ENCODE data around the gene MLLT1. TPM values are rescaled to one million over a fixed set of nuclear protein-coding genes. Genes with fewer than 3 reads are reported as not detected.

MLLT1 gene
- polyA plus RNA-seq, 1 experiment = 12.3 TPM

DNA sequence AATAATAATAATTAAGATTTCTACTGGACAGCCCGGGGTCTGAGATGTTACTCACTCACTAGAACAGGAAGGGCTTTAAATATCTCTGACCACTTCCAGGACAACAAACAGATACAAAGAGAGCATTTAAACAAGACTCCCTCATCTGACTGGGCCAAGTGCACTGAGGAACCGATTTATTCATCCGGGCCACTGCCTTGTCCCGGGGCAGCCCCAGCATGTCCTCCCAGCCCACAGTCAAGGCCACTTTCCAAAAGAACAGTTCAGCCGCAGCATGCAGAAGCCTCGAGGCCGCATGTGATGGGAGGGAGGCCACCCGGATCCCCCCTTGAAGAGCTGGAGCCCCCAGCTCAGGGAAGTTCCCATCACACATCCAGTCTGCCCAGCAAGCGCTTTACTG lies 30.5 kb downstream of the MLLT1 start:
- ChIA-PET POLR2A (no interaction called here), CTCF (interaction anchor here (1.8 kb wide), 1 partner anchor 31 kb away, joined by 7 read pairs; no protein-coding TSS in a partner anchor)
- TF ChIP-seq, protein P1, sequence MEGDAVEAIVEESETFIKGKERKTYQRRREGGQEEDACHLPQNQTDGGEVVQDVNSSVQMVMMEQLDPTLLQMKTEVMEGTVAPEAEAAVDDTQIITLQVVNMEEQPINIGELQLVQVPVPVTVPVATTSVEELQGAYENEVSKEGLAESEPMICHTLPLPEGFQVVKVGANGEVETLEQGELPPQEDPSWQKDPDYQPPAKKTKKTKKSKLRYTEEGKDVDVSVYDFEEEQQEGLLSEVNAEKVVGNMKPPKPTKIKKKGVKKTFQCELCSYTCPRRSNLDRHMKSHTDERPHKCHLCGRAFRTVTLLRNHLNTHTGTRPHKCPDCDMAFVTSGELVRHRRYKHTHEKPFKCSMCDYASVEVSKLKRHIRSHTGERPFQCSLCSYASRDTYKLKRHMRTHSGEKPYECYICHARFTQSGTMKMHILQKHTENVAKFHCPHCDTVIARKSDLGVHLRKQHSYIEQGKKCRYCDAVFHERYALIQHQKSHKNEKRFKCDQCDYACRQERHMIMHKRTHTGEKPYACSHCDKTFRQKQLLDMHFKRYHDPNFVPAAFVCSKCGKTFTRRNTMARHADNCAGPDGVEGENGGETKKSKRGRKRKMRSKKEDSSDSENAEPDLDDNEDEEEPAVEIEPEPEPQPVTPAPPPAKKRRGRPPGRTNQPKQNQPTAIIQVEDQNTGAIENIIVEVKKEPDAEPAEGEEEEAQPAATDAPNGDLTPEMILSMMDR (IDR thresholded peaks at IDR 0.05; ENCODE audit: low read depth, low read length) = no peak
- H3K9me3 ChIP-seq (ENCODE audit: control insufficient read depth, insufficient read depth, low read length) = peaks cover 5% of the 10 kb centered on the region
- H3K4me3 ChIP-seq (ENCODE audit: low read depth, low read length) = no peak overlapping the region
- H3K27me3 ChIP-seq (ENCODE audit: control insufficient read depth, insufficient read depth, low read length) = no peaks in the 10 kb centered on the region
- no peak for DNase-seq (ENCODE audit: low read depth, low spot score)
- H3K27ac ChIP-seq (ENCODE audit: low read depth, low read length) = peak overlapping the region; percentile 12

DNA sequence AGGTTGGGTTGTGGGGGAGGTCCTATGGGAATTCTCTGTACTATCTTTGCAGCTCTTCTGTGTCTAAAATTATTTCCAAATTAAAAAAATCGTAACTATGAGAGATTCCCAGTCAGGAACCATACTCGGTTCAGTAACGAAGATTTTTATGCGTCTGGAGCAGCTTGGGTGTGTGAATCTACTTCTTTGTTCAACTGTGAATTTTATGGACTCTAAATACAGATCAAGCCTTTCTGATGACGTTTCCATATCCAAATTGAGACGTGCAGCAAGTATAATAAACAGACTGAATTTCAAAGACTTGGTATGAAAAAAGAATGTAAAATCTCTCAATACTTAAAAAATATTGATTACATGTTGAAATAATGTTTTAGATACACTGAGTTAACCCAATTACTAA lies 30.9 kb downstream of the MLLT1 start:
- CTCF ChIA-PET = interaction anchor here (1.8 kb wide), 1 partner anchor 30 kb away, joined by 7 read pairs; no protein-coding TSS in a partner anchor
- no peaks in the 10 kb centered on the region for H3K27me3 ChIP-seq (ENCODE audit: control insufficient read depth, insufficient read depth, low read length)
- no peak for DNase-seq (ENCODE audit: low read depth, low spot score)
- no peak overlapping the region for H3K27ac ChIP-seq (ENCODE audit: low read depth, low read length)
- POLR2A ChIA-PET = no interaction called here
- H3K4me3 ChIP-seq (ENCODE audit: low read depth, low read length) = no peak overlapping the region
- TF ChIP-seq, protein P1 (IDR thresholded peaks at IDR 0.05; ENCODE audit: low read depth, low read length) = no peak
- H3K9me3 ChIP-seq (ENCODE audit: control insufficient read depth, insufficient read depth, low read length) = peaks cover 5% of the 10 kb centered on the region

DNA sequence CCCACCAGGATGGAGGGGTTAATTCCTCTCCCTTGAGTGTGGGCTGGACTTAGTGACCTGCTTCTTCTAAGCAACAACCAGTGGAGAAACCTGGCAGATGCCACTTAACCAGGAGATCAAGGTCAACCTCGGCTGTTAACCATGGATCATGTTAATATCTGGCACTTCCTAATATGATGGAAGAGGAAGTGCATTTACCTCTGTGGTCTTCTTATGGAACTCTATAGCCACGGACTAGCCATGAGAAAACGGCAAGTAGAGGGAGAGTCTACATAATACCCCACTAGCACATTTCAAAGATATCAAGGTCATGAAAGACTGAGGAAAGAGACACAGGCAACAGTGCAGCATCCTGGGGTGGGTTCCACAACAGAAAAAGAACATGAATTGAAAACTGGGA lies 31.4 kb downstream of the MLLT1 start:
- Histone ChIP-seq H3K27me3 (ENCODE audit: control insufficient read depth, insufficient read depth, low read length) (no peaks in the 10 kb centered on the region), H3K9me3 (ENCODE audit: control insufficient read depth, insufficient read depth, low read length) (peaks cover 5% of the 10 kb centered on the region), H3K27ac (ENCODE audit: low read depth, low read length) (no peak overlapping the region), H3K4me3 (ENCODE audit: low read depth, low read length) (no peak overlapping the region)
- POLR2A ChIA-PET = no interaction called here
- DNase-seq (ENCODE audit: low read depth, low spot score) = no peak
- CTCF ChIA-PET = interaction anchor here (0.6 kb wide), 1 partner anchor 51 kb away, joined by 5 read pairs; no protein-coding TSS in a partner anchor
- TF ChIP-seq, protein P1 (IDR thresholded peaks at IDR 0.05; ENCODE audit: low read depth, low read length) = no peak

DNA sequence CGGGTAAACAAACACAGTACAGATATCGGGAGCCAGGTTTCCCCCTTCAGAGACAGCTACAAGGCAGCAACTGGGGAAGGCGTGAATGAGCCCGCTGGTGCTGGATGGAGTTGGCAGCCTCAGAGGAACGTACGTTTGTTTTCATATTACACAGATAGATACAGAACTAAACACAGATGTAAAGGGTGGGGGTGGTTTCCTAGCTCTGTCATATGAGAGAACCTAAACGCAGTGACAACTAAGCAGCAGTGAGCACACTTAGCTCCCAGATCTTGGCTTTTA lies 32.8 kb downstream of the MLLT1 start:
- H3K27me3 ChIP-seq (ENCODE audit: control insufficient read depth, insufficient read depth, low read length) = no peaks in the 10 kb centered on the region
- H3K9me3 ChIP-seq (ENCODE audit: control insufficient read depth, insufficient read depth, low read length) = peaks cover 5% of the 10 kb centered on the region
- no peak overlapping the region for H3K27ac ChIP-seq (ENCODE audit: low read depth, low read length)
- DNase-seq (ENCODE audit: low read depth, low spot score) = no peak
- POLR2A ChIA-PET = no interaction called here
- CTCF ChIA-PET = no interaction called here
- no peak overlapping the region for H3K4me3 ChIP-seq (ENCODE audit: low read depth, low read length)
- TF ChIP-seq, protein P1 (IDR thresholded peaks at IDR 0.05; ENCODE audit: low read depth, low read length) = no peak

DNA sequence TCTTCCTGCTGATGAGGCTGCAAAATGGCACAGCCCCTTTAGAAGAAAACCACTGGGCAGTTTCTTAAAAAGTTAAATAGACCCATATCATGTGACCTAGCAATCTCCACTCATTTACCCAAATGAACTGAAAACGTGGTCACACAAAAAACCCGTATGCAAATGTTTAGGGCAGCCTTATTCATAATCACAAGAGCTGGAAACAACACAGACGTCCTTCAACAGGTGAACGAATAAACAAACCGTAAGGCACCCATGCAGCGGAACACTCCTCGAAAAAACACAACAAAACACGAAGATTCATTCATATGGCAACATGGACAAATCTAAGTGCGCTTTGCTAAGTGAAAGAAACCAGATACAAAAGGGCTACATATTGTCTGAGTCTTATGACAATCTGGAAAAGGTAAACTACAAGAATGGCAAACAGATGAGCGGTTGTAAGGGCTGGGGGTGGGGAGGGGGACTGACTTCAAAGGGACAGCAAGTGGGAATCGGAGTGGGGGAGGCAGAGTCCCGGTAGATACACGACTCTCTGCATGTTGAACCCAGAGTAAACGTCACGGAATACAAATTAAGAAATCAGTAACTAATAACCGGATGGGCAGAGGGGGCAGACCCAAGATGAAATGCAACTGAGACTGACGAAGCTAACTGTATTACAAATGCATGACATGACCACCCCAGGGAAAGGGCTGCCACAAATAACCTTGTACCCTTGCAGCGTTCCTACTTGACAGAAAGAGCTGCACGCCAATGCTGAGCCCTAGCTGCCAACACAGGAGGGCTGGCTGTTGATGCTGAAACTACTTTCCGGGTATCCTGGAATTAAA lies 33.4 kb downstream of the MLLT1 start:
- POLR2A ChIA-PET = interaction anchor here (0.5 kb wide), 1 partner anchor 9 kb away, joined by 3 read pairs; no protein-coding TSS in a partner anchor
- Histone ChIP-seq H3K27ac (ENCODE audit: low read depth, low read length) (no peak overlapping the region), H3K27me3 (ENCODE audit: control insufficient read depth, insufficient read depth, low read length) (no peaks in the 10 kb centered on the region), H3K9me3 (ENCODE audit: control insufficient read depth, insufficient read depth, low read length) (peaks cover 5% of the 10 kb centered on the region), H3K4me3 (ENCODE audit: low read depth, low read length) (no peak overlapping the region)
- CTCF ChIA-PET = no interaction called here
- no peak for DNase-seq (ENCODE audit: low read depth, low spot score)
- TF ChIP-seq, protein P1 (IDR thresholded peaks at IDR 0.05; ENCODE audit: low read depth, low read length) = no peak

All from AG04450 (cell line).